ENCODE measurements around the gene PRUNE1.
A peak's percentile ranks its signal among the peaks of the same experiment; 100 is the strongest.

PRUNE1 gene

DNA sequence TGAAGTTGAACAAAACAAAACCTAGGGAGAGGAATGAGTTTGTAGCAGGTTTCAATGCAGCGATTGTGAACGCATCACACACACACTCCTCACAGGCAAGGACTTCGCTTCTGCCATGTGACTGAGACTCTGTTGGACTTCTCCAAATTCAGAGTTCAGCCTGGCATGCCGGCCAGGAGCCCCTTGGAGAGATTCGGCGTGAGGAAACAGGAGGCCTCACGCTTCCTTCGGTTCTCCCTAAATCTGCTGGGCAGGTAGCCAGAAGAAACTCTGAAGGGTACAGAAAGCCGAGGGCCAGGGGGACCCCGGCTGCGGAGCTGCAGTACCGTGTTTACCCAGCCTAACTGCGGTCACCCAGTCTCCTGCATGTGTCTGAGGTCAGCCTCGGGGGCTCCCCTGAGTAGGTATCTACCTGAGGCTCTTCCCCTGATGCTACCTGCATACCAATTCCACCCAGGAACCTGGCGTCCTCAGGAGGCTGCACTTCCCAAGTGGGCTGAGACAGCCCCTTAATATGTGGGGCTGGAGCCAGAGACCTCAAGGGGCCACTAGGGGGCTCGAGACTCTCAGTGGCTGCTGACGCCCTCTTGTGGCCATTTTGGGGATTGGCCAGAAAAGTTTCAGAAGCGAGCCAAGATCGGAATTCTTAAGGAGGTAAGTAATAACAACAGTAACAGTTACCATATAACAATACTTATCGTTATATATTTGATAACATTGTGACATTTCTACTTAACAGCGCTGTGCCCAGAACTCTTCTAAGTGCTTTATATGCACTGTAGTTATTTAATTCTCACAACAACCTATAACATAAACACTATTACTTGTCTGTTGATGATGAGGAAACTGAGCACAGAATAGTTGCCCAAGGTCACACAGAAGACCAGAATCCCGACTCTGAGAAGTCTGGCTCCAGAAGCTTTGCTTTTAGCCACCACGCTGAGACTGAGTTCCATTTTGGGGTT lies 28.9 kb upstream of the PRUNE1 start:
- no peak for TF ChIP-seq YY1 (IDR thresholded peaks at IDR 0.05; ENCODE audit: low read depth)
- no peak for TF ChIP-seq TEAD4 (IDR thresholded peaks at IDR 0.05)
- TF ChIP-seq, protein P1, sequence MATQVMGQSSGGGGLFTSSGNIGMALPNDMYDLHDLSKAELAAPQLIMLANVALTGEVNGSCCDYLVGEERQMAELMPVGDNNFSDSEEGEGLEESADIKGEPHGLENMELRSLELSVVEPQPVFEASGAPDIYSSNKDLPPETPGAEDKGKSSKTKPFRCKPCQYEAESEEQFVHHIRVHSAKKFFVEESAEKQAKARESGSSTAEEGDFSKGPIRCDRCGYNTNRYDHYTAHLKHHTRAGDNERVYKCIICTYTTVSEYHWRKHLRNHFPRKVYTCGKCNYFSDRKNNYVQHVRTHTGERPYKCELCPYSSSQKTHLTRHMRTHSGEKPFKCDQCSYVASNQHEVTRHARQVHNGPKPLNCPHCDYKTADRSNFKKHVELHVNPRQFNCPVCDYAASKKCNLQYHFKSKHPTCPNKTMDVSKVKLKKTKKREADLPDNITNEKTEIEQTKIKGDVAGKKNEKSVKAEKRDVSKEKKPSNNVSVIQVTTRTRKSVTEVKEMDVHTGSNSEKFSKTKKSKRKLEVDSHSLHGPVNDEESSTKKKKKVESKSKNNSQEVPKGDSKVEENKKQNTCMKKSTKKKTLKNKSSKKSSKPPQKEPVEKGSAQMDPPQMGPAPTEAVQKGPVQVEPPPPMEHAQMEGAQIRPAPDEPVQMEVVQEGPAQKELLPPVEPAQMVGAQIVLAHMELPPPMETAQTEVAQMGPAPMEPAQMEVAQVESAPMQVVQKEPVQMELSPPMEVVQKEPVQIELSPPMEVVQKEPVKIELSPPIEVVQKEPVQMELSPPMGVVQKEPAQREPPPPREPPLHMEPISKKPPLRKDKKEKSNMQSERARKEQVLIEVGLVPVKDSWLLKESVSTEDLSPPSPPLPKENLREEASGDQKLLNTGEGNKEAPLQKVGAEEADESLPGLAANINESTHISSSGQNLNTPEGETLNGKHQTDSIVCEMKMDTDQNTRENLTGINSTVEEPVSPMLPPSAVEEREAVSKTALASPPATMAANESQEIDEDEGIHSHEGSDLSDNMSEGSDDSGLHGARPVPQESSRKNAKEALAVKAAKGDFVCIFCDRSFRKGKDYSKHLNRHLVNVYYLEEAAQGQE (IDR thresholded peaks at IDR 0.05; ENCODE audit: low read depth), result no peak
- TF ChIP-seq, protein P2, sequence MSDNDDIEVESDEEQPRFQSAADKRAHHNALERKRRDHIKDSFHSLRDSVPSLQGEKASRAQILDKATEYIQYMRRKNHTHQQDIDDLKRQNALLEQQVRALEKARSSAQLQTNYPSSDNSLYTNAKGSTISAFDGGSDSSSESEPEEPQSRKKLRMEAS (IDR thresholded peaks at IDR 0.05), result no peak
- TF ChIP-seq EP300 (IDR thresholded peaks at IDR 0.05; ENCODE audit: borderline replicate concordance), result no peak
- TF ChIP-seq CREB1 (IDR thresholded peaks at IDR 0.05; ENCODE audit: low read depth), result no peak
- no peak for TF ChIP-seq CEBPB (IDR thresholded peaks at IDR 0.05)
- TF ChIP-seq RAD21 (IDR thresholded peaks at IDR 0.05; ENCODE audit: low read depth), result peak; percentile 84
- TF ChIP-seq EGR1 (IDR thresholded peaks at IDR 0.05), result no peak
- peak; percentile 94 for TF ChIP-seq ZBTB7A (IDR thresholded peaks at IDR 0.05; ENCODE audit: low read depth)
- TF ChIP-seq TAF1 (IDR thresholded peaks at IDR 0.05; ENCODE audit: low read depth), result no peak
- TF ChIP-seq, protein P3, sequence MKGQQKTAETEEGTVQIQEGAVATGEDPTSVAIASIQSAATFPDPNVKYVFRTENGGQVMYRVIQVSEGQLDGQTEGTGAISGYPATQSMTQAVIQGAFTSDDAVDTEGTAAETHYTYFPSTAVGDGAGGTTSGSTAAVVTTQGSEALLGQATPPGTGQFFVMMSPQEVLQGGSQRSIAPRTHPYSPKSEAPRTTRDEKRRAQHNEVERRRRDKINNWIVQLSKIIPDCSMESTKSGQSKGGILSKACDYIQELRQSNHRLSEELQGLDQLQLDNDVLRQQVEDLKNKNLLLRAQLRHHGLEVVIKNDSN (IDR thresholded peaks at IDR 0.05), result no peak
- TF ChIP-seq NFIC (IDR thresholded peaks at IDR 0.05), result peak; percentile 59
- TF ChIP-seq TCF12 (IDR thresholded peaks at IDR 0.05; ENCODE audit: low read depth), result peak; percentile 46; the same call in 1 of the 2 replicates
- no peak; the same call in 1 of the 2 replicates for TF ChIP-seq FOXM1 (IDR thresholded peaks at IDR 0.05; ENCODE audit: borderline replicate concordance, low read depth)

DNA sequence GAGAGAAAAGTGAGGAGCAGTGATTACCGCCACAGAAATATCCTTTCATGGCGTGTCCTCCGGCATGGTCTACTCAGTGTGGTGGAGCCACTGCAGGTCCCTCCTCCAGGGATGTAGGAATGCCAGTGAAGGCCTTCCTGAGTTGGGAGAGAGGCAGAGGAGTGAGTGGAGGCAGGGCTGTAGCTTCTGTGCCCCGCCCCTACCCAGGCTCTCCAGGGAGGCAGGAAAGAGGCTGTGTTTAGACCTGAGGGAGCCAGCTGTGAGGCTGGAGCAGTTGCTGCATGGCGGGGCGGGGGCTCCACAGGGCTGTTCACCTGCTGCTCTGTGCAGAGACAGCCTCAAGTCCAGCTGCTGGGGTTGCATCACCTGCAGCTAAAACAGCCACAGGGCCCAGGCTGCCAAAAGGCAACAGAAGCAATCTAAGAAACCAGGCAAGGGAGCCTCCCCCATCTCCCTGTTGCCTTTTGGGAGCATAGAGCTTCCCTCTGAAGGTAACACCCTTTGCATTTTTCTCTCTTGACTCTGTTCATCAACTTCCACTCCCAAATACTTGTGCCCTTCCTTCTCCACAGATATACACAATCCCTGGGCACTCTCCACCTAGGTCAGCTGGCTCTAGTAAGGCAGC lies 27.0 kb upstream of the PRUNE1 start:
- no peak for TF ChIP-seq EP300 (IDR thresholded peaks at IDR 0.05; ENCODE audit: borderline replicate concordance)
- TF ChIP-seq TEAD4 (IDR thresholded peaks at IDR 0.05), result peak; percentile 21; the same call in 1 of the 2 replicates
- TF ChIP-seq TAF1 (IDR thresholded peaks at IDR 0.05; ENCODE audit: low read depth), result 0 out of 2 replicates have a peak, but pooled peaks have one; percentile 35
- TF ChIP-seq CEBPB (IDR thresholded peaks at IDR 0.05), result peak; percentile 63; the same call in 1 of the 2 replicates
- TF ChIP-seq, protein P2 (IDR thresholded peaks at IDR 0.05), result peak; percentile 58
- TF ChIP-seq YY1 (IDR thresholded peaks at IDR 0.05; ENCODE audit: low read depth), result 0 out of 2 replicates have a peak, but pooled peaks have one; percentile 12
- no peak for TF ChIP-seq FOXM1 (IDR thresholded peaks at IDR 0.05; ENCODE audit: borderline replicate concordance, low read depth)

DNA sequence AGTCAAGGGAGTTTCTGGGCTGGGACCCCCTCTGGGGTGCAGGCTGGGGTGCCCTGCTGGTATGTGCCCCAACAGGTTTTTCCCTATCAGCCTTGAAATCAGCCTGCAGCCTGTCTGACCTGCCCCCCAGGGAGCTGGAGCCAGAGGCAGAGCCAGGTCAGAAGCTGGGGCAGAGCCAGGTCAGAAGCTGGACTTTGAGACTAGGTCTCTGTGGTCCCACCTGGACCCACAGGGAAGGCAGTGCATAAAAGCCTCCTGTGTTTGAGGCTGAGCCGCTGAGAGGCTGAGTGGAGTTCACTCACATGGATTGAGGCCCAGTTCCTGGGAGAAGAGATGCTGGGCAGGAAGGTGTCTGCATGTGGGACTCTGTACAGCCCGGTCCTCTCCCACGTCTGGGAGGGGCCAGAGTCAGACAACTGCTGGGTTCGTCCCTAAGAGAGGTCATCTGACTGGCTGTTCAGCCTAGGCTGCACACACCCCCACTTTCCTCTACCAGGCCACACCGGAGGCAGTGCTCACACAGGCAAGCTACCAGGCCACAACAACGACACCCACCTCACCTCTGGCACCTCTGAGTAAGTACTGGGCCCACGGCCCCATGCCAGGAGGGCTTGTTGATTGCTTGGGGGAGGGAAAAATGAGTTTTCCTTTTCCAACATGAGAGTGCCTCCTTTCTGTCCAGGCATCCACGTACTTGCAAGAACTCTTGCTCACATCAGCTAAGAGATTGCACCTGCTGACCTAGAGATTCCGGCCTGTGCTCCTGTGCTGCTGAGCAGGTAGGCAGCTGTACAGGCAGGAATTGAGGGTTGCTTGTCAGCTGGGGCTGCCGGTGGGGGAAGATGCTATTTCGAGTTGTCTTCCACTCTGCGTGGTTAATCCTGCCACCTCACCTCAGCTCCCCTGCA lies 26.2 kb upstream of the PRUNE1 start, which contains the start of gene ANXA9:
Gene ANXA9, plus strand, starts transcription at position 488 of the 908 bp plus-strand sequence. CDS start 814 bp downstream, outside the sequence.
- TF ChIP-seq TCF12 (IDR thresholded peaks at IDR 0.05; ENCODE audit: low read depth) (peak; percentile 89), FOXM1 (IDR thresholded peaks at IDR 0.05; ENCODE audit: borderline replicate concordance, low read depth) (no peak), CREB1 (IDR thresholded peaks at IDR 0.05; ENCODE audit: low read depth) (no peak), TAF1 (IDR thresholded peaks at IDR 0.05; ENCODE audit: low read depth) (no peak), EP300 (IDR thresholded peaks at IDR 0.05; ENCODE audit: borderline replicate concordance) (peak; percentile 86), CEBPB (IDR thresholded peaks at IDR 0.05) (0 out of 2 replicates have a peak, but pooled peaks have one; percentile 12), NFIC (IDR thresholded peaks at IDR 0.05) (peak; percentile 86), TEAD4 (IDR thresholded peaks at IDR 0.05) (peak; percentile 96), ZBTB7A (IDR thresholded peaks at IDR 0.05; ENCODE audit: low read depth) (peak; percentile 92), EGR1 (IDR thresholded peaks at IDR 0.05) (no peak; the same call in 1 of the 2 replicates)
- TF ChIP-seq, protein P2 (IDR thresholded peaks at IDR 0.05), result peak; percentile 42; the same call in 1 of the 2 replicates
- TF ChIP-seq, protein P3 (IDR thresholded peaks at IDR 0.05), result peak; percentile 61

DNA sequence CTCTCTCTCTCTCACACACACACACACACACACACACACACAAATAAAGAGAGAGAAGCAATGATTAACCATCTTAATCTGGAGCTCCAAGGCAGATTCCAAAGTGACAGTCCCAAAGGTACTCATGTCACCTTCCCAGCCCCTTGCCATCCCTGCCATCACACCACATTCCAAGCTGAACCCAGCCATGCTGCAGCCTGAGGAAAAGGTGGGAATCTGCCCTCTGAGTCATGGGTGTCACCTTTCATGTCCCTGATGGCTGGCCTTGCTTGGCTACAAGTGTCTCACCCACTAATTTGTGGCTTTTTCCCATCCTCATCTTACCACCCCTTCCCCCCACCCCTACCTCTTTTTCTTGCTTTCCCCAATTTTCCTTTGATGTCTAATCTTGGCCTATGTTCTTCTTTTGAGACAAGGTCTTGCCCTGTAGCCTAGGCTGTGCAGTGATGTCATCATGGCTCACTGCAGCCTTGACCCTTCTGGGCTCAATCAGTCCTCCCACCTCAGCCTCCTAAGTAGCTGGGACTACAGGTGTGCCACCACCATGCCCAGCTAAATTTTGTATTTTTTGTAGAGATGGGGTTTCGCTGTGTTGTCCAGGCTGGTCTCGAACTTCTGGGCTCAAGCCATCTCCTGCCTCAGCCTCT lies 22.9 kb upstream of the PRUNE1 start:
- TF ChIP-seq YY1 (IDR thresholded peaks at IDR 0.05; ENCODE audit: low read depth) (no peak), TEAD4 (IDR thresholded peaks at IDR 0.05) (peak; percentile 26; the same call in 1 of the 2 replicates)
- TF ChIP-seq, protein P2 (IDR thresholded peaks at IDR 0.05), result peak; percentile 65

DNA sequence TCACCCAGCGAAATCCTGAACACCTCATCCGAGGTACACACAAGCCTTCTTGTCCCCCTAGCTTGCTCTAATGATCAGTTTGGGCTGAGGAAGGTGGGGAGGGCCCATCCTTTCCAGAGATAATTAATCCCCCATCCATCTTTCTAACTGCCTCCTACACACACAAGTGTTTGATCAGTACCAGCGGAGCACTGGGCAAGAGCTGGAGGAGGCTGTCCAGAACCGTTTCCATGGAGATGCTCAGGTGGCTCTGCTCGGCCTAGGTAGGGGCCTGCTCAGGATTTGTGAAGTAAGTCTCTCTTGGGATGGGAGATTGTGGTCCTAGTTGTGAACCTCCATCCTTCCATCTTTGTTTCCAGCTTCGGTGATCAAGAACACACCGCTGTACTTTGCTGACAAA lies 20.3 kb upstream of the PRUNE1 start:
- TF ChIP-seq, protein P2 (IDR thresholded peaks at IDR 0.05), result no peak
- TF ChIP-seq ZBTB7A (IDR thresholded peaks at IDR 0.05; ENCODE audit: low read depth) (no peak), CEBPB (IDR thresholded peaks at IDR 0.05) (no peak), EGR1 (IDR thresholded peaks at IDR 0.05) (no peak), TEAD4 (IDR thresholded peaks at IDR 0.05) (no peak), CREB1 (IDR thresholded peaks at IDR 0.05; ENCODE audit: low read depth) (no peak), TCF12 (IDR thresholded peaks at IDR 0.05; ENCODE audit: low read depth) (no peak), YY1 (IDR thresholded peaks at IDR 0.05; ENCODE audit: low read depth) (no peak), FOXM1 (IDR thresholded peaks at IDR 0.05; ENCODE audit: borderline replicate concordance, low read depth) (no peak), TAF1 (IDR thresholded peaks at IDR 0.05; ENCODE audit: low read depth) (no peak), NFIC (IDR thresholded peaks at IDR 0.05) (no peak), EP300 (IDR thresholded peaks at IDR 0.05; ENCODE audit: borderline replicate concordance) (no peak), RAD21 (IDR thresholded peaks at IDR 0.05; ENCODE audit: low read depth) (no peak)
- TF ChIP-seq, protein P3 (IDR thresholded peaks at IDR 0.05), result no peak
- TF ChIP-seq, protein P1 (IDR thresholded peaks at IDR 0.05; ENCODE audit: low read depth), result no peak

All from Ishikawa (cell line).